Breast epithelium (tissue), 4 donors: Measurements from ENCODE around the gene GNPTG. TPM values are rescaled to one million over a fixed set of nuclear protein-coding genes. Genes with fewer than 3 reads are reported as not detected.

Experiments used
- DNase-seq, 2 donors: peaks; one replicate each; pipeline ENCODE4 v3.0.0-alpha.2; 2019; ENCODE audit warnings: low spot score in 2 of 2
- H3K27ac ChIP-seq, 2 donors: fragments of 200-600 bp; sonication (generic) in 1 of 2; one replicate each; pipeline ENCODE4 v1.5.1; 2016 to 2019; ENCODE audit warnings: mild to moderate bottlenecking in 1 of 2
- H3K27me3 ChIP-seq, 2 donors: fragments of 200-600 bp; sonication (generic) in 1 of 2; one replicate each; pipeline versions ENCODE4 v1.5.1 to v1.6.0; 2017 to 2019; ENCODE audit warnings: control low read depth in 1 of 2, mild to moderate bottlenecking in 1 of 2
- H3K36me3 ChIP-seq: fragments of 200-600 bp; one replicate; pipeline ENCODE4 v1.5.1; 2019
- H3K4me1 ChIP-seq, 2 donors: fragments of 200-600 bp; sonication (generic); one replicate each; pipeline ENCODE4 v1.5.1; 2016 to 2019; ENCODE audit warnings: control low read depth in 1 of 2
- H3K4me3 ChIP-seq, 3 donors: fragments of 200-600 bp; sonication (generic); 1 replicate in 2 of 3; 2 replicates in 1 of 3; pipeline ENCODE4 v1.5.1; 2016 to 2019; ENCODE audit warnings: mild to moderate bottlenecking in 3 of 3, moderate library complexity in 2 of 3
- H3K9me3 ChIP-seq, 2 donors: fragments of 200-600 bp; sonication (generic) in 1 of 2; one replicate each; pipeline ENCODE4 v1.5.1; 2016 to 2019; ENCODE audit warnings: control low read depth in 1 of 2
- CTCF ChIP-seq, 3 donors: fragments of 450-650 bp; IDR thresholded peaks; one replicate each; pipeline ENCODE4 v1.5.1; 2016 to 2017; ENCODE audit warnings: antibody characterized with exemption in 3 of 3, mild to moderate bottlenecking in 3 of 3, moderate library complexity in 3 of 3
- POLR2A ChIP-seq: fragments of 450-650 bp; IDR thresholded peaks from one replicate; pipeline ENCODE4 v1.6.1; 2016; ENCODE audit warnings: antibody characterized with exemption, mild to moderate bottlenecking, moderate library complexity
- POLR2AphosphoS5 ChIP-seq, 3 donors: sonication (generic); formaldehyde crosslinking; IDR thresholded peaks; one replicate each; pipeline ENCODE4 v1.6.1; 2017; ENCODE audit warnings: antibody characterized with exemption in 3 of 3
- intact Hi-C: fragments of 100-400 bp; cut with DNase I; formaldehyde crosslinking; loops from one replicate; pipeline ENCODE4 v1.15.1; 2023; ENCODE audit warnings: low total_unique reads
- total RNA-seq, 3 donors: library from RNA; depleted of rRNA; stranded (reverse); fragments of >200 nt; gene quantifications; one replicate each; pipeline ENCODE4 v1.1.0, GENCODE V29; 2016

Gene GNPTG
- total RNA-seq, 3 donors from 2014 or later = 50.5 to 89.3 (median 58.4) TPM

GRCh38 chr16:1362807-1363206 is 11.1 kb downstream of the GNPTG start:
- no peaks in the 10 kb centered on the region for H3K4me1 ChIP-seq
- intact Hi-C loops = no loop called here
- no peak overlapping the region for H3K4me3 ChIP-seq
- H3K36me3 ChIP-seq = peaks cover 19% of the 10 kb centered on the region
- H3K9me3 ChIP-seq = no peaks in the 10 kb centered on the region
- no peak for DNase-seq
- no peak for TF ChIP-seq POLR2A
- TF ChIP-seq POLR2AphosphoS5 (IDR thresholded peaks at IDR 0.05) = no peak
- no peak for TF ChIP-seq CTCF (IDR thresholded peaks at IDR 0.05)
- no peak overlapping the region for H3K27ac ChIP-seq
- no peaks in the 10 kb centered on the region for H3K27me3 ChIP-seq

GRCh38 chr16:1363501-1364041 is 11.8 kb downstream of the GNPTG start:
- no peaks in the 10 kb centered on the region for H3K27me3 ChIP-seq
- TF ChIP-seq POLR2A (no peak), CTCF (IDR thresholded peaks at IDR 0.05) (peak; percentile 21 to 61 (median 57))
- intact Hi-C loops = no loop called here
- no peak overlapping the region for H3K27ac ChIP-seq
- peaks cover 19% of the 10 kb centered on the region for H3K36me3 ChIP-seq
- H3K9me3 ChIP-seq = no peaks in the 10 kb centered on the region
- H3K4me3 ChIP-seq = no peak overlapping the region
- no peaks in the 10 kb centered on the region for H3K4me1 ChIP-seq
- DNase-seq = peak in 1 of 2 donors; percentile 69

- peaks cover 19% of the 10 kb centered on the region for H3K36me3 ChIP-seq
- intact Hi-C loops = no loop called here
These were observed 12.8 kb downstream of the GNPTG start for GRCh38 chr16:1364510-1364909.

GRCh38 chr16:1366060-1366711 is 14.5 kb downstream of the GNPTG start:
- Histone ChIP-seq H3K27me3 (no peaks in the 10 kb centered on the region), H3K4me3 (no peak overlapping the region), H3K9me3 (no peaks in the 10 kb centered on the region), H3K36me3 (peaks cover 19% of the 10 kb centered on the region), H3K27ac (no peak overlapping the region), H3K4me1 (no peaks in the 10 kb centered on the region)
- DNase-seq = no peak
- intact Hi-C loops = no loop called here
- TF ChIP-seq POLR2A = no peak
- TF ChIP-seq CTCF (IDR thresholded peaks at IDR 0.05) = no peak
- no peak for TF ChIP-seq POLR2AphosphoS5 (IDR thresholded peaks at IDR 0.05)

More at GRCh38 chr16:1364510-1364909, 12.8 kb downstream of the GNPTG start:
- Histone ChIP-seq H3K27me3 (no peaks in the 10 kb centered on the region), H3K27ac (no peak overlapping the region), H3K4me3 (no peak overlapping the region), H3K9me3 (no peaks in the 10 kb centered on the region), H3K4me1 (no peaks in the 10 kb centered on the region)
- no peak for DNase-seq
- TF ChIP-seq CTCF (IDR thresholded peaks at IDR 0.05) = no peak
- no peak for TF ChIP-seq POLR2AphosphoS5 (IDR thresholded peaks at IDR 0.05)
- TF ChIP-seq POLR2A = no peak

GRCh38 chr16:1366712-1367299 is 15.1 kb downstream of the GNPTG start:
- Histone ChIP-seq H3K4me1 (no peaks in the 10 kb centered on the region), H3K27ac (peak overlapping the region in 1 of 2 donors; percentile 43), H3K9me3 (no peaks in the 10 kb centered on the region), H3K4me3 (no peak overlapping the region), H3K36me3 (peaks cover 16% of the 10 kb centered on the region), H3K27me3 (no peaks in the 10 kb centered on the region)
- no peak for DNase-seq
- TF ChIP-seq POLR2A (no peak), CTCF (IDR thresholded peaks at IDR 0.05) (no peak), POLR2AphosphoS5 (IDR thresholded peaks at IDR 0.05) (no peak)
- intact Hi-C loops = no loop called here
